Loucy (cell line): ENCODE data around the gene FUNDC2.

Experiments used
- H2AFZ ChIP-seq: fragments of 200-600 bp; sonication (generic); 2 replicates; pipeline ENCODE4 v1.6.0; 2016; ENCODE audit warnings: antibody characterized with exemption, mild to moderate bottlenecking, low read length, moderate library complexity
- H3F3A ChIP-seq: fragments of 200-600 bp; 2 replicates; pipeline ENCODE4 v1.6.0; 2016; ENCODE audit warnings: antibody characterized with exemption, low read depth, mild to moderate bottlenecking
- H3K27me3 ChIP-seq: fragments of 200-600 bp; sonication (generic); 2 replicates; pipeline ENCODE4 v1.6.1; 2014; ENCODE audit warnings: low read length, mild to moderate bottlenecking; ENCODE audit not compliant: insufficient read depth, poor library complexity, severe bottlenecking
- H3K36me3 ChIP-seq: fragments of 200-600 bp; sonication (generic); 2 replicates; pipeline ENCODE4 v1.6.1; 2016; ENCODE audit warnings: low read length; ENCODE audit not compliant: insufficient read depth
- H3K4me1 ChIP-seq: fragments of 200-600 bp; sonication (generic); 2 replicates; pipeline ENCODE4 v1.5.1; 2014; ENCODE audit warnings: low read length, mild to moderate bottlenecking; ENCODE audit not compliant: insufficient read depth, poor library complexity, severe bottlenecking
- H3K4me2 ChIP-seq: fragments of 200-600 bp; sonication (generic); 2 replicates; pipeline ENCODE4 v1.6.0; 2014; ENCODE audit warnings: antibody characterized with exemption, low read length, low read depth, mild to moderate bottlenecking; ENCODE audit not compliant: poor library complexity, severe bottlenecking
- H3K4me3 ChIP-seq: fragments of 200-600 bp; sonication (generic); 2 replicates; pipeline ENCODE4 v1.5.1; 2014; ENCODE audit warnings: low read length, mild to moderate bottlenecking, mixed read lengths; ENCODE audit not compliant: poor library complexity, severe bottlenecking
- H3K79me2 ChIP-seq: fragments of 200-600 bp; sonication (generic); 2 replicates; pipeline ENCODE4 v1.6.1; 2014; ENCODE audit warnings: low read length; ENCODE audit not compliant: insufficient read depth
- H3K9ac ChIP-seq: fragments of 200-600 bp; sonication (generic); 2 replicates; pipeline ENCODE4 v1.6.0; 2014; ENCODE audit warnings: mild to moderate bottlenecking, low read depth, low read length, moderate library complexity; ENCODE audit not compliant: poor library complexity, severe bottlenecking
- H3K9me2 ChIP-seq: fragments of 200-600 bp; sonication (generic); replicated peaks from 2 replicates; pipeline ENCODE4 v1.6.1; 2016; ENCODE audit warnings: low read depth, low read length, mixed read lengths
- H3K9me3 ChIP-seq: fragments of 200-600 bp; sonication (generic); 2 replicates; pipeline ENCODE4 v1.6.1; 2014; ENCODE audit warnings: mild to moderate bottlenecking, antibody characterized with exemption, low read length, low read depth; ENCODE audit not compliant: insufficient read depth
- H4K20me1 ChIP-seq: fragments of 200-600 bp; sonication (generic); 2 replicates; pipeline ENCODE4 v1.6.0; 2014; ENCODE audit warnings: antibody characterized with exemption, low read length, mild to moderate bottlenecking; ENCODE audit not compliant: insufficient read depth, poor library complexity, severe bottlenecking
- CTCF ChIP-seq: fragments of 200-600 bp; sonication (generic); conservative IDR thresholded peaks from 2 replicates; pipeline ENCODE4 v1.5.1; 2014; ENCODE audit warnings: mild to moderate bottlenecking, antibody characterized with exemption, low read length
- EZH2phosphoT487 ChIP-seq: fragments of 200-600 bp; IDR thresholded peaks from 2 replicates; pipeline ENCODE4 v1.6.1; 2018; ENCODE audit warnings: antibody characterized with exemption, mild to moderate bottlenecking, moderate library complexity, borderline replicate concordance

FUNDC2 gene

GRCh38 chrX:155105919-155106318 is 79.3 kb downstream of the FUNDC2 start:
- no peaks in the 10 kb centered on the region for H3F3A ChIP-seq
- H3K4me3 ChIP-seq: no peak overlapping the region
- H3K9me2 ChIP-seq: no peaks in the 10 kb centered on the region
- H3K4me2 ChIP-seq: no peak overlapping the region
- H4K20me1 ChIP-seq: no peaks in the 10 kb centered on the region
- H2AFZ ChIP-seq: no peak overlapping the region
- H3K9ac ChIP-seq: no peak overlapping the region
- H3K79me2 ChIP-seq: no peaks in the 10 kb centered on the region
- H3K27me3 ChIP-seq: no peaks in the 10 kb centered on the region
- H3K36me3 ChIP-seq: peaks cover 8% of the 10 kb centered on the region; the same call in 1 of the 2 replicates
- no peaks in the 10 kb centered on the region for H3K9me3 ChIP-seq
- TF ChIP-seq CTCF: no peak
- TF ChIP-seq EZH2phosphoT487: no peak
- H3K4me1 ChIP-seq: no peaks in the 10 kb centered on the region

- Histone ChIP-seq H3K4me3 (no peak overlapping the region), H3K9ac (no peak overlapping the region), H3K9me3 (no peaks in the 10 kb centered on the region), H3K27me3 (no peaks in the 10 kb centered on the region), H2AFZ (no peak overlapping the region), H3K79me2 (no peaks in the 10 kb centered on the region), H3K4me1 (no peaks in the 10 kb centered on the region), H3F3A (no peaks in the 10 kb centered on the region), H3K36me3 (peaks cover 11% of the 10 kb centered on the region; the same call in 1 of the 2 replicates), H3K4me2 (no peak overlapping the region), H3K9me2 (no peaks in the 10 kb centered on the region), H4K20me1 (no peaks in the 10 kb centered on the region)
- no peak for TF ChIP-seq CTCF
- no peak for TF ChIP-seq EZH2phosphoT487
Observed at GRCh38 chrX:155108427-155108826, 81.8 kb downstream of the FUNDC2 start.
